SK-N-SH treated with all-trans-retinoic acid at 6 μM for 48 hours (cell line): ENCODE measurements around the gene MED29.

Source experiments
- ATAC-seq: fragments of 200-7000 bp; cut with Tn5 transposase; 3 replicates; pipeline ENCODE4 v1.9.1; 2020; ENCODE audit warnings: mild to moderate bottlenecking, moderate library complexity
- ARNTL ChIP-seq: fragments of 450-650 bp; formaldehyde crosslinking; IDR thresholded peaks from 2 replicates; pipeline ENCODE4 v1.5.0; 2020; ENCODE audit warnings: low read depth, mild to moderate bottlenecking, moderate library complexity, borderline replicate concordance
- BACH2 ChIP-seq: fragments of 250-450 bp; sonication (Bioruptor Pico); IDR thresholded peaks from 2 replicates; pipeline ENCODE4 v1.9.0; 2021; ENCODE audit warnings: mild to moderate bottlenecking, borderline replicate concordance
- CREB5 ChIP-seq: fragments of 250-450 bp; sonication (Bioruptor Pico); IDR thresholded peaks from 2 replicates; pipeline ENCODE4 v1.5.1; 2020; ENCODE audit warnings: low read depth, mild to moderate bottlenecking, moderate library complexity
- CSRNP3 ChIP-seq: fragments of 250-450 bp; sonication (Bioruptor Pico); IDR thresholded peaks from 2 replicates; pipeline ENCODE4 v1.5.1; 2021; ENCODE audit warnings: mild to moderate bottlenecking, moderate library complexity
- ESRRG ChIP-seq: fragments of 250-450 bp; sonication (Bioruptor Pico); IDR thresholded peaks from 2 replicates; pipeline ENCODE4 v1.6.1; 2021; ENCODE audit warnings: mild to moderate bottlenecking
- GLIS3 ChIP-seq: fragments of 250-450 bp; sonication (Bioruptor Pico); IDR thresholded peaks from 2 replicates; pipeline ENCODE4 v1.5.0; 2020; ENCODE audit warnings: mild to moderate bottlenecking, moderate library complexity
- OSR1 ChIP-seq: fragments of 250-450 bp; sonication (Bioruptor Pico); IDR thresholded peaks from 2 replicates; pipeline ENCODE4 v1.8.0; 2022; ENCODE audit warnings: moderate library complexity, mild to moderate bottlenecking, inconsistent platforms
- PATZ1 ChIP-seq: fragments of 250-450 bp; sonication (Bioruptor Pico); IDR thresholded peaks from 2 replicates; pipeline ENCODE4 v1.8.0; 2020; ENCODE audit warnings: mild to moderate bottlenecking, moderate library complexity, borderline replicate concordance
- POU6F1 ChIP-seq: fragments of 250-450 bp; sonication (Bioruptor Pico); IDR thresholded peaks from 2 replicates; pipeline ENCODE4 v1.8.0; 2021; ENCODE audit warnings: low read depth, mild to moderate bottlenecking, moderate library complexity, borderline replicate concordance
- PPARA ChIP-seq: fragments of 250-450 bp; sonication (Bioruptor Pico); IDR thresholded peaks from 2 replicates; pipeline ENCODE4 v1.5.0; 2020; ENCODE audit warnings: mild to moderate bottlenecking, borderline replicate concordance
- SNAI2 ChIP-seq: fragments of 250-450 bp; sonication (Bioruptor Pico); IDR thresholded peaks from 2 replicates; pipeline ENCODE4 v1.5.0; 2020; ENCODE audit warnings: mild to moderate bottlenecking, moderate library complexity
- TCF4 ChIP-seq: fragments of 250-450 bp; sonication (Bioruptor Pico); IDR thresholded peaks from 2 replicates; pipeline ENCODE4 v1.8.0; 2021; ENCODE audit warnings: mild to moderate bottlenecking, moderate library complexity, borderline replicate concordance
- TOX ChIP-seq: fragments of 250-450 bp; sonication (Bioruptor Pico); IDR thresholded peaks from 2 replicates; pipeline ENCODE4 v1.8.0; 2021; ENCODE audit warnings: mild to moderate bottlenecking, moderate library complexity, borderline replicate concordance
- TSHZ2 ChIP-seq: fragments of 250-450 bp; sonication (Bioruptor Pico); IDR thresholded peaks from 2 replicates; pipeline ENCODE4 v1.5.0; 2020; ENCODE audit warnings: mild to moderate bottlenecking, moderate library complexity
- ZFP3 ChIP-seq: fragments of 250-450 bp; sonication (Bioruptor Pico); IDR thresholded peaks from 2 replicates; pipeline ENCODE4 v1.5.0; 2020; ENCODE audit warnings: mild to moderate bottlenecking, moderate library complexity
- ZFP30 ChIP-seq: fragments of 450-650 bp; formaldehyde crosslinking; IDR thresholded peaks from 2 replicates; pipeline ENCODE4 v1.5.0; 2022; ENCODE audit warnings: mild to moderate bottlenecking, moderate library complexity
- ZNF565 ChIP-seq: fragments of 450-650 bp; formaldehyde crosslinking; conservative IDR thresholded peaks from 2 replicates; pipeline ENCODE4 v1.5.0; 2020; ENCODE audit warnings: low read depth, mild to moderate bottlenecking, moderate library complexity
- ZNF70 ChIP-seq: fragments of 450-650 bp; formaldehyde crosslinking; IDR thresholded peaks from 2 replicates; pipeline ENCODE4 v1.5.0; 2020; ENCODE audit warnings: mild to moderate bottlenecking, moderate library complexity
- ZNF8 ChIP-seq: fragments of 450-650 bp; formaldehyde crosslinking; IDR thresholded peaks from 2 replicates; pipeline ENCODE4 v1.5.0; 2020; ENCODE audit warnings: mild to moderate bottlenecking, moderate library complexity

MED29 gene

GRCh38 chr19:39342647-39343305 lies 48.4 kb upstream of the MED29 start (continued):
- TF ChIP-seq TSHZ2 (CRISPR knock-in tag) (no peak), PPARA (CRISPR knock-in tag) (no peak), TOX (CRISPR knock-in tag) (no peak), OSR1 (CRISPR knock-in tag) (no peak), TCF4 (no peak)

GRCh38 chr19:39345956-39346355 lies 45.2 kb upstream of the MED29 start:
- no peak for TF ChIP-seq ZFP30 (CRISPR knock-in tag)
- TF ChIP-seq, all 23 proteins: peak for 0
- no peak for ATAC-seq

GRCh38 chr19:39347332-39348164 lies 43.6 kb upstream of the MED29 start:
- no peak; the same call in 2 of the 3 replicates for ATAC-seq
- no peak for TF ChIP-seq BACH2 (CRISPR knock-in tag)
- TF ChIP-seq ARNTL (CRISPR knock-in tag): no peak
- TF ChIP-seq CSRNP3 (CRISPR knock-in tag): no peak
- TF ChIP-seq OSR1 (CRISPR knock-in tag): no peak
- no peak for TF ChIP-seq ZFP3 (CRISPR knock-in tag)
- TF ChIP-seq TOX (CRISPR knock-in tag): no peak
- no peak for TF ChIP-seq PATZ1 (CRISPR knock-in tag)
- no peak for TF ChIP-seq GLIS3 (CRISPR knock-in tag)
- TF ChIP-seq SNAI2 (CRISPR knock-in tag): no peak

GRCh38 chr19:39349326-39349725 lies 41.9 kb upstream of the MED29 start:
- no peak for ATAC-seq
- no peak for TF ChIP-seq ZNF565
- TF ChIP-seq ZNF8 (CRISPR knock-in tag): no peak
- TF ChIP-seq ARNTL (CRISPR knock-in tag): no peak
- TF ChIP-seq SNAI2 (CRISPR knock-in tag): no peak
- TF ChIP-seq OSR1 (CRISPR knock-in tag): no peak
- TF ChIP-seq ZFP30 (CRISPR knock-in tag): no peak
- no peak for TF ChIP-seq ESRRG (CRISPR knock-in tag)
- TF ChIP-seq PPARA (CRISPR knock-in tag): no peak
- TF ChIP-seq CREB5 (CRISPR knock-in tag): no peak
- no peak for TF ChIP-seq ZNF70 (CRISPR knock-in tag)
- no peak for TF ChIP-seq GLIS3 (CRISPR knock-in tag)
- TF ChIP-seq TOX (CRISPR knock-in tag): no peak
- no peak for TF ChIP-seq ZFP3 (CRISPR knock-in tag)
- no peak for TF ChIP-seq POU6F1 (CRISPR knock-in tag)
- TF ChIP-seq TSHZ2 (CRISPR knock-in tag): no peak
- TF ChIP-seq CSRNP3 (CRISPR knock-in tag): no peak
- no peak for TF ChIP-seq BACH2 (CRISPR knock-in tag)
